H1 (cell line): ENCODE results near the gene SHPK. TPM values are rescaled to one million over a fixed set of nuclear protein-coding genes. Genes with fewer than 3 reads are reported as not detected.

Experiments
- BRCA1 ChIP-seq: IDR thresholded peaks from 2 replicates; pipeline ENCODE4 v1.6.1; 2012; ENCODE audit warnings: low read depth, low read length, improper control_type of control experiment
- CEBPB ChIP-seq: IDR thresholded peaks from 2 replicates; pipeline ENCODE4 v1.6.1; 2012; ENCODE audit warnings: low read depth, low read length
- CREB1 ChIP-seq: IDR thresholded peaks from 2 replicates; pipeline ENCODE4 v1.6.1; 2012; ENCODE audit warnings: inconsistent platforms
- POLR2A ChIP-seq, 2 experiments: IDR thresholded peaks; 1 replicate in 1 of 2; 2 replicates in 1 of 2; pipeline ENCODE4 v1.6.1; 2011; ENCODE audit warnings: low read depth in 2 of 2, low read length in 2 of 2, mild to moderate bottlenecking in 2 of 2; ENCODE audit errors: control extremely low read depth in 1 of 2
- POU5F1 ChIP-seq: IDR thresholded peaks from 2 replicates; pipeline ENCODE4 v1.6.1; 2011; ENCODE audit warnings: low read depth, mild to moderate bottlenecking, low read length, moderate library complexity
- RAD21 ChIP-seq, 2 experiments: IDR thresholded peaks in 1 of 2; conservative IDR thresholded peaks in 1 of 2; 2 replicates each; pipeline ENCODE4 v1.6.1; 2011; ENCODE audit warnings: low read depth in 2 of 2, low read length in 2 of 2, improper control_type of control experiment in 1 of 2, inconsistent platforms in 1 of 2, mild to moderate bottlenecking in 1 of 2, moderate library complexity in 1 of 2
- polyA plus RNA-seq, 7 experiments: library from polyadenylated mRNA; depleted of rRNA in 3 of 7; stranded (reverse) in 5 of 7; unstranded in 2 of 7; fragments of >200 nt in 5 of 7; fragments of 200-250 nt in 2 of 7; gene quantifications; 1 replicate in 5 of 7; 2 replicates in 1 of 7; 4 replicates in 1 of 7; pipeline versions ENCODE4 v1.2.1 to v1.2.3, GENCODE V29; 2011 to 2013; ENCODE audit warnings: missing spikeins in 2 of 7, mixed read lengths in 2 of 7
- total RNA-seq: library from RNA; stranded (reverse); fragmentation: NEBNext Ultra II Directional; extraction: Animal tissue kit (Norgen Biotek cat#: 25700); gene quantifications from 2 replicates; pipeline ENCODE4 v1.2.1, GENCODE V29; 2021
- TF ChIP-seq, protein P1 (sequence below): IDR thresholded peaks from 2 replicates; pipeline ENCODE4 v1.6.1; 2011; ENCODE audit warnings: low read depth, mild to moderate bottlenecking, low read length; ENCODE audit not compliant: insufficient read depth

SHPK gene
- total and polyA plus RNA-seq, 2 of the 8 experiments (the other 6 are each of a cell fraction or from before 2014, with no cell fraction given) = 28.6 to 36.7 TPM

DNA sequence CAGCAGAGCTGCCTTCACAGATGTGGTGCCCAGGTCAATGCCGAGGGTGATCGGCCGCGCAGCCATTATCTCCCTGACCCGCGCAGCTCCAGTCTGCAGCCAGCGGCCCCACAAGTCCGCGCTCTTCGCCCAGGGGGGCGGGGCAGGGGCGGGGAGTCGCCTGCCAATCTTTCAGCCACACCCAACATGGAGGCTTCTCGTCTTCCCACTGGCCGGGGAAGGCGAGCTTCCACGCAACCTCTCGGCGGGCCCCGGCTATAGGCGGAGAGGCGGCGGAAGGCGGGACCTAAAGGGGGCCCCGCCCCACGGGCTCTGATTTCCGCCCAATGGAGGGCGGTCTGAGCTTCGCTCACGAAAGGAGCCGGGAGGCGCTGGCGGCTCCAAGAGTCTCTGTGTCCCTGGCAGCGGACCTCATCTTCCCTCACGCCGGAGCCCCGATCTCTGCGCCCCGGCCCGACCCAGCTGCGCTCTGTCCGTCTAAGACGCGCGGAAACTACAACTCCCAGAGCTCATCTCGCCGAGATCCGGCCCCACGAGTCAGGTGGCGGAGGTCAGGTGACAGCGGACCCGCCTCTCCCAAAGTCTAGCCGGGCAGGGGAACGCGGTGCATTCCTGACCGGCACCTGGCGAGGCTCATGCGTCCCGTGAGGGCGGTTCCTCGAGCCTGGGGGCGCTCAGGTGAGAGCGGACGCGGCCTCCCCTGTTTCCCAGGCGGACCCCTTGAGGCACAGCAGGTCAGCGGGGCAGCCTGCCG is at the start of gene SHPK, which contains the start of gene CTNS (continued):
- TF ChIP-seq POU5F1 (no peak), CEBPB (no peak), POLR2A (IDR thresholded peaks at IDR 0.05; ENCODE audit: control extremely low read depth in 1 of 2, low read depth in 2 of 2, low read length in 2 of 2) (peak; percentile 55 to 66), CREB1 (peak; percentile 28), RAD21 (IDR thresholded peaks at IDR 0.05 in 1 of 2, conservative IDR thresholded peaks at IDR 0.05 in 1 of 2; ENCODE audit: low read depth in 2 of 2, low read length in 2 of 2) (no peak; a peak in 1 of 4 replicates), BRCA1 (no peak)
- TF ChIP-seq, protein P1, sequence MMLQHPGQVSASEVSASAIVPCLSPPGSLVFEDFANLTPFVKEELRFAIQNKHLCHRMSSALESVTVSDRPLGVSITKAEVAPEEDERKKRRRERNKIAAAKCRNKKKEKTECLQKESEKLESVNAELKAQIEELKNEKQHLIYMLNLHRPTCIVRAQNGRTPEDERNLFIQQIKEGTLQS = peak; percentile 99
